Embryonic facial prominence (tissue), 1 donor: ENCODE results near the gene MB21D2.
"Not testable (repeated sequence)": the region's sequence is repeated elsewhere in the genome, so short reads cannot be mapped to it uniquely, and the experiment has no call there.

ENCODE experiments used
- DNase-seq: peaks from one replicate; pipeline ENCODE4 v3.0.0-alpha.2; 2016; ENCODE audit errors: extremely low spot score

MB21D2 gene

GRCh38 chr3:192802957-192803899 is 114.4 kb downstream of the MB21D2 start:
- peak; percentile 47 for DNase-seq

GRCh38 chr3:192801985-192802384 is 115.7 kb downstream of the MB21D2 start:
- DNase-seq: no peak

DNA sequence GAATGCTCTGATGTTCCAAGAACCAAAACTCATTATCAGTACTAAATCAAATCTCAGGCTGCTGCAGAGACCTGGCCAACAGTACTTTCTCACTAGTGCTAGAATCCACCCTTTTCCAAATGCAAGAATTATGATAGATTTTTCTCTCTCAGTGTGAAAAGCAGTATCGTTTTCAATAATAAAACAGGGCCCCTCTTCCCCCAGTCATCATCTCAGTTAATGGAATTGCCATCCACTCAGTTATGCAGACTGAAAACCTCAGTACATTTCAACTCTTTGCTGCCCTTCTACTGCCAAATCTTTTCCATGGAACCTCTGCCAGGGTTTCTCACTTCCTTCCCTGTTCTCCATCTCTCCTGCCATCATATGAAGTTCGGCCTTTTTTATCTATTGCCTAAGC is 117.9 kb downstream of the MB21D2 start:
- no peak for DNase-seq

DNA sequence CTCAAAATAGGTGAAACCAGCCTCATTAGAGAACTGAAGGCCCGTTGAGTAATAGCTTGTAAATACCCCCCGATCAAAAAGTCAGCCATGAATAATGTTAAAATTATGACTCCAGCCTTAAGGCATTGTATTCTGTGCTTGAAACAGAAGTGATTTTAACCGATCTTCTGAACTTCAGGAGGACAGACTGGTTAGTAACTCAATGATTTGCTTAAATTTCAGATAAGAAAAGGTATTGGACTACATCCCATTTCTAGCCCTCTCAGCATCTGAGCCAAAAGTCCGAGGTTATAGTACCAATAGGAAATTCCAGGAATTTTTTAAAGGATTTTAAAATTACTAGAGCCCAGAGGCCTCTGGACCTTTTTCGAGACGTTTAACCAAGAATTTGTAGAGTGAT is 122.6 kb downstream of the MB21D2 start:
- no peak for DNase-seq

- DNase-seq: no peak
Observed at GRCh38 chr3:192794216-192794615, 123.4 kb downstream of the MB21D2 start.

- DNase-seq: not testable (repeated sequence)
Observed at GRCh38 chr3:192788816-192789515, 128.7 kb downstream of the MB21D2 start.

GRCh38 chr3:192778508-192778907 is 139.1 kb downstream of the MB21D2 start:
- DNase-seq: no peak

GRCh38 chr3:192774341-192774740 is 143.3 kb downstream of the MB21D2 start:
- DNase-seq: not testable (repeated sequence)

GRCh38 chr3:192772240-192772894 is 145.3 kb downstream of the MB21D2 start:
- no peak for DNase-seq

GRCh38 chr3:192758654-192759053 is 159.0 kb downstream of the MB21D2 start:
- no peak for DNase-seq

DNA sequence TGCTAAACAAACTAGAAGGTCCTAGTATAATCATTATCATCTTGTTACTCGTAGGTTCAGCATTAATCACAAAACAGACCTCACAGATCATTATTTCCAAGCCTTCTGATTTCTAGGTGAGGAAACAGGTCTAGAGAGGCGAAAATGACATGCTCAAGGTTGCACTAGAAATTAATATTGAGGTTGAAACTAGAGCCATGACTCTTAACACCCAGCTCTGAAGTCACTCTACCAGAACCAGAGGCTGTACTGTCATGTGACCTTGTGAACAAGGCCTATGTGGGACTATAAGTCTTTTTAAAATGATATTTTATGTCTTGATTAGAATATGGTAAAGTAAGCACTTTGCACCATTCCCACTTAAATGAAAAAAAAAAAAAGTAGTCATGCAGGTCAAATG is 166.5 kb downstream of the MB21D2 start:
- DNase-seq: no peak

- no peak for DNase-seq
Observed at GRCh38 chr3:192750201-192750600, 167.5 kb downstream of the MB21D2 start.

- DNase-seq: no peak
Observed at GRCh38 chr3:192747746-192748145, 169.9 kb downstream of the MB21D2 start.

DNA sequence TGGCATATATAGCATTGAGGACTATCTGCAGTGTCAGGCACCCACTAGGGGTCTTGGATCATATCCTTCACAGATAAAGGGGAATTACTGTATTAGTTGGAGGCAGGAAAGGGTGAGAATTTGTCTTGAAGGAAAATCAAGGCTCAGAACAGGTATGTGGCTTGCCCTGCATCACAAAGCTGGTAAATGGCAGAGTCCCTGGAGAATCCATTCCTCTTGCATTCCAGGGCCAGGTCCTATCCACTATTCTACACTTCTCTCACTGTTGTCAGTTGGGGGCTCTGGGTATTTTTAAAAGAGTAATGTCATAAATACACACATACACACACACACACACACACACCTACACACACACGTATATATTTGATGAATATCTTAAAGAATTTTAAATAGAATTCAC is 170.5 kb downstream of the MB21D2 start:
- no peak for DNase-seq
